Keratinocyte (primary cell): ENCODE results near the gene TEKT5. TPM values are rescaled to one million over a fixed set of nuclear protein-coding genes. Genes with fewer than 3 reads are reported as not detected.

ENCODE experiments used
- DNase-seq: peaks from one replicate; pipeline ENCODE4 v3.0.0-alpha.2; 2011; ENCODE audit warnings: low read depth, missing footprints, low spot score
- FAIRE-seq: peaks from 2 replicates; lab custom pipeline; 2011; peaks lifted over from hg19 to GRCh38; lab: Jason Lieb, UNC
- H2AFZ ChIP-seq: 2 replicates; pipeline ENCODE4 v1.6.0; 2012; ENCODE audit warnings: low read length, control low read depth, inconsistent platforms; ENCODE audit not compliant: control insufficient read depth
- H3K27ac ChIP-seq: 2 replicates; pipeline ENCODE4 v1.5.1; 2011; ENCODE audit warnings: low read length; ENCODE audit not compliant: control insufficient read depth, insufficient read depth
- H3K27me3 ChIP-seq: 3 replicates; pipeline ENCODE4 v1.6.0; 2011; ENCODE audit warnings: low read length; ENCODE audit not compliant: control insufficient read depth, insufficient read depth; ENCODE audit errors: extremely low read depth
- H3K36me3 ChIP-seq, 2 experiments: 2 replicates in 1 of 2; 3 replicates in 1 of 2; pipeline ENCODE4 v1.5.1; 2011; ENCODE audit warnings: low read length in 2 of 2, mild to moderate bottlenecking in 1 of 2; ENCODE audit not compliant: control insufficient read depth in 2 of 2, insufficient read depth in 2 of 2; ENCODE audit errors: extremely low read depth in 1 of 2
- H3K4me1 ChIP-seq: 3 replicates; pipeline ENCODE4 v1.5.1; 2011; ENCODE audit warnings: low read length; ENCODE audit not compliant: control insufficient read depth, insufficient read depth; ENCODE audit errors: extremely low read depth
- H3K4me2 ChIP-seq: 3 replicates; pipeline ENCODE4 v1.6.0; 2011; ENCODE audit warnings: low read depth, low read length; ENCODE audit not compliant: control insufficient read depth, insufficient read depth; ENCODE audit errors: extremely low read depth
- H3K4me3 ChIP-seq, 3 experiments: fragments of 200-600 bp in 1 of 3; sonication (generic) in 1 of 3; 2 replicates in 2 of 3; 3 replicates in 1 of 3; pipeline ENCODE4 v1.5.1; 2011 to 2016; ENCODE audit warnings: low read length in 3 of 3, mild to moderate bottlenecking in 3 of 3, control low read depth in 2 of 3, inconsistent platforms in 1 of 3, low read depth in 1 of 3, mixed read lengths in 1 of 3, mixed run types in 1 of 3, moderate library complexity in 1 of 3; ENCODE audit not compliant: control insufficient read depth in 2 of 3, insufficient read depth in 2 of 3; ENCODE audit errors: extremely low read depth in 1 of 3
- H3K79me2 ChIP-seq: 2 replicates; pipeline ENCODE4 v1.6.0; 2012; ENCODE audit warnings: low read length; ENCODE audit not compliant: control insufficient read depth, insufficient read depth
- H3K9ac ChIP-seq: 3 replicates; pipeline ENCODE4 v1.6.0; 2011; ENCODE audit warnings: low read length; ENCODE audit not compliant: control insufficient read depth, insufficient read depth; ENCODE audit errors: extremely low read depth
- H3K9me1 ChIP-seq: 3 replicates; pipeline ENCODE4 v1.6.0; 2011; ENCODE audit warnings: low read length; ENCODE audit not compliant: control insufficient read depth, insufficient read depth; ENCODE audit errors: extremely low read depth
- H3K9me3 ChIP-seq: 2 replicates; pipeline ENCODE4 v1.5.1; 2012; ENCODE audit warnings: low read depth, low read length; ENCODE audit not compliant: control insufficient read depth
- H4K20me1 ChIP-seq: 3 replicates; pipeline ENCODE4 v1.6.0; 2011; ENCODE audit warnings: low read length; ENCODE audit not compliant: control insufficient read depth, insufficient read depth; ENCODE audit errors: extremely low read depth
- EZH2 ChIP-seq: IDR thresholded peaks from one replicate; pipeline ENCODE4 v1.6.1; 2012; ENCODE audit warnings: inconsistent platforms, mild to moderate bottlenecking, low read length, moderate library complexity
- dilution Hi-C: fragments of 300-500 bp; cut with MboI; formaldehyde crosslinking; loops from one replicate; pipeline ENCODE4 v1.7.0; 2020; ENCODE audit warnings: low sequenced_read_pairs; ENCODE audit not compliant: extremely low pct_ligation_motif_present
- polyA plus RNA-seq, 5 experiments: library from polyadenylated mRNA; depleted of rRNA in 3 of 5; stranded (reverse) in 3 of 5; stranded (forward) in 1 of 5; unstranded in 1 of 5; fragments of >200 nt; gene quantifications; 1 replicate in 1 of 5; 2 replicates in 3 of 5; 3 replicates in 1 of 5; pipeline versions ENCODE4 v1.2.1 to v1.2.3, GENCODE V29; 2011 to 2012; ENCODE audit warnings: missing spikeins in 2 of 5, low read depth in 1 of 5, low replicate concordance in 1 of 5
- TF ChIP-seq, protein P1 (sequence below), 3 experiments: IDR thresholded peaks in 1 of 3; conservative IDR thresholded peaks in 1 of 3; optimal IDR thresholded peaks in 1 of 3; 2 replicates in 2 of 3; 3 replicates in 1 of 3; pipeline versions ENCODE3 to v1.5.1; 2011; ENCODE audit warnings: low read length in 3 of 3, mild to moderate bottlenecking in 3 of 3, moderate library complexity in 2 of 3, control low read depth in 1 of 3, inconsistent platforms in 1 of 3; ENCODE audit not compliant: insufficient read depth in 2 of 3; ENCODE audit errors: extremely low read depth in 1 of 3

Gene TEKT5
- polyA plus RNA-seq, 1 donor (not counting 4 experiments of a cell fraction or from before 2014, with no cell fraction given), result not detected

DNA sequence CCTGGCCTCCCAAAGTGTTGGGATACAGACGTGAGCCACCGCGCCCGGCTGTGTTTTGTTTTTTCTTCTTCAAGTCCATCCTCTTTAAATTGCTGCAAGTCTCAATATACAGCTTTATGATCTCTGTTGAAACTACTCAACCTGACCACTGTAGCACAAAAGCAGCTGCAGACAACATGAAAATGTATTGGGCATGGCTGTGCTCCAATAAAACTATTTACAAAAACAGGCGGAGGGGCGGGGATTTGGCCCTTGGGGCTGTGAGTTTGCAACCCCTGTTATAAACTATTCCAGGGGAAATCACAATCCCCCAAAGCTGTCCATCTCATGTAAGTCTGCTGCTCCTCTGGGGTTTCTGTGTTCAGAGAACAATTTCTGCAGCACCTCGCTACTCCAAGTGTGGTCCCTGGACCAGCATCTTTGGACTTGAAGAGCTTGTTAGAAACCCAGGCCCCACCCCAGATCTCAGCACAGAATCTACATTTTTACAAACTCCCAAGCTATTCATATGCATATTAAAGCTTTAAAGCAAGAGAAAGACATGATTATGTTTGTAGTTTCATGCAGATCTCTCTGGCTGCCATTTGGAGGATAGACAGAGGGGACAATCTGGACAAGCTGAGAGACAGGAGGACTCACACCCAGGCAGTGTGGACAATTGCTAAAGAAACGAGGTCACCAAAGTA, 33.6 kb downstream of the TEKT5 start:
- no peak overlapping the region for H3K9ac ChIP-seq
- H3K4me3 ChIP-seq, result no peak overlapping the region
- DNase-seq (no peak), FAIRE-seq (no peak)
- no peak for TF ChIP-seq EZH2
- H3K36me3 ChIP-seq, result no peaks in the 10 kb centered on the region
- H3K27me3 ChIP-seq, result no peaks in the 10 kb centered on the region
- H3K9me3 ChIP-seq, result no peaks in the 10 kb centered on the region
- H3K79me2 ChIP-seq, result no peaks in the 10 kb centered on the region
- dilution Hi-C loops, result no loop called here
- H2AFZ ChIP-seq, result no peak overlapping the region
- H3K27ac ChIP-seq, result no peak overlapping the region
- H4K20me1 ChIP-seq, result no peaks in the 10 kb centered on the region
- no peaks in the 10 kb centered on the region for H3K9me1 ChIP-seq
- H3K4me2 ChIP-seq, result no peak overlapping the region
- H3K4me1 ChIP-seq, result no peaks in the 10 kb centered on the region

DNA sequence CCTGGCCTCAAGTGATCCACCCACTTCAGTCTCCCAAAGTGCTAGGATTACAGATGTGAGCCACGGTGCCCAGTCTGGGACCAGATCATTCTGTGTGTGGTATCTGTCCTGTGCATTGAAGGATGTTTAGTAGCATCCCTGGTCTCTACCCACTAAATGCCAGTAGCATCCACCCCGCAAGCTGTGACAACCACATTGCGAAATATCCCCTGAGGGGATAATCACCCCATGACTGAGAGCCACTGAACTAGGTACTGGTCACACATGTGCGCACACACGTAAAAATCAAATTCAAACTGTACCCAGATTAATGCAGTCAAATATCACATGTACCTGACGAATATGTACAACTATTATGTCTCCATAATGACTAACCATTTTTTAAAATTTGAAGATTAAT, 35.8 kb downstream of the TEKT5 start:
- no peak for TF ChIP-seq EZH2
- TF ChIP-seq, protein P1, sequence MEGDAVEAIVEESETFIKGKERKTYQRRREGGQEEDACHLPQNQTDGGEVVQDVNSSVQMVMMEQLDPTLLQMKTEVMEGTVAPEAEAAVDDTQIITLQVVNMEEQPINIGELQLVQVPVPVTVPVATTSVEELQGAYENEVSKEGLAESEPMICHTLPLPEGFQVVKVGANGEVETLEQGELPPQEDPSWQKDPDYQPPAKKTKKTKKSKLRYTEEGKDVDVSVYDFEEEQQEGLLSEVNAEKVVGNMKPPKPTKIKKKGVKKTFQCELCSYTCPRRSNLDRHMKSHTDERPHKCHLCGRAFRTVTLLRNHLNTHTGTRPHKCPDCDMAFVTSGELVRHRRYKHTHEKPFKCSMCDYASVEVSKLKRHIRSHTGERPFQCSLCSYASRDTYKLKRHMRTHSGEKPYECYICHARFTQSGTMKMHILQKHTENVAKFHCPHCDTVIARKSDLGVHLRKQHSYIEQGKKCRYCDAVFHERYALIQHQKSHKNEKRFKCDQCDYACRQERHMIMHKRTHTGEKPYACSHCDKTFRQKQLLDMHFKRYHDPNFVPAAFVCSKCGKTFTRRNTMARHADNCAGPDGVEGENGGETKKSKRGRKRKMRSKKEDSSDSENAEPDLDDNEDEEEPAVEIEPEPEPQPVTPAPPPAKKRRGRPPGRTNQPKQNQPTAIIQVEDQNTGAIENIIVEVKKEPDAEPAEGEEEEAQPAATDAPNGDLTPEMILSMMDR (optimal IDR thresholded peaks at IDR 0.05 in 1 of 3, IDR thresholded peaks at IDR 0.05 in 1 of 3, conservative IDR thresholded peaks at IDR 0.05 in 1 of 3; ENCODE audit: extremely low read depth in 1 of 3, insufficient read depth in 2 of 3, low read length in 3 of 3), result no peak
- Histone ChIP-seq H3K79me2 (no peaks in the 10 kb centered on the region), H3K27ac (no peak overlapping the region), H3K36me3 (no peaks in the 10 kb centered on the region), H3K4me3 (no peak overlapping the region), H2AFZ (no peak overlapping the region), H3K4me2 (no peak overlapping the region), H3K9me1 (no peaks in the 10 kb centered on the region), H3K4me1 (no peaks in the 10 kb centered on the region), H3K9ac (no peak overlapping the region), H4K20me1 (no peaks in the 10 kb centered on the region), H3K27me3 (no peaks in the 10 kb centered on the region), H3K9me3 (no peaks in the 10 kb centered on the region)
- dilution Hi-C loops, result no loop called here
- DNase-seq (no peak), FAIRE-seq (no peak)

DNA sequence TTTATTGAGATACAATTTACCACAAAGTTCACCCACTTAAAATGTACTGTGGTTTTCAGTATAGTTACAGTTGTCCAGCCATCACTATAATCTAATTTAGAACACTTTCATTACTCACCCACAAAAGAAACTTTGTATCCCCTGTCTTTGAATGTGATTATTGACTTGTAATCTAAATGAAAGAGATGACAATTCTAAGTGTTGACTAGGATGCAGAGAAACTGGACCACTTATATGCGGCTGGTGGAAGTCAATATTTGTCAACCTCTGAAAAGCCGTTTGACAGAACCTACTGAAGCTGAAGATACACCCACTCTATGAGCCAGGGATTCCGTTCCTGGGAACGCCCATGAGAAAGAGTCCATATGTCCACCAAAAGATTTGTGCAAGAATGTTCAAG, 36.8 kb downstream of the TEKT5 start:
- no peaks in the 10 kb centered on the region for H3K36me3 ChIP-seq
- H3K4me1 ChIP-seq, result peaks cover 5% of the 10 kb centered on the region
- no peaks in the 10 kb centered on the region for H3K27me3 ChIP-seq
- no peak overlapping the region for H3K4me3 ChIP-seq
- no peaks in the 10 kb centered on the region for H3K79me2 ChIP-seq
- no peak overlapping the region for H3K27ac ChIP-seq
- DNase-seq (no peak), FAIRE-seq (no peak)
- H3K9me1 ChIP-seq, result no peaks in the 10 kb centered on the region
- H4K20me1 ChIP-seq, result no peaks in the 10 kb centered on the region
- no peak overlapping the region for H3K9ac ChIP-seq
- H3K9me3 ChIP-seq, result no peaks in the 10 kb centered on the region
- H3K4me2 ChIP-seq, result no peak overlapping the region
- no peak overlapping the region for H2AFZ ChIP-seq
- TF ChIP-seq, protein P1 (optimal IDR thresholded peaks at IDR 0.05 in 1 of 3, IDR thresholded peaks at IDR 0.05 in 1 of 3, conservative IDR thresholded peaks at IDR 0.05 in 1 of 3; ENCODE audit: extremely low read depth in 1 of 3, insufficient read depth in 2 of 3, low read length in 3 of 3), result no peak
- TF ChIP-seq EZH2, result no peak
- dilution Hi-C loops, result no loop called here
